ENCODE measurements around the gene CMIP. TPM values are rescaled to one million over a fixed set of nuclear protein-coding genes. Genes with fewer than 3 reads are reported as not detected.

Gene CMIP
- total RNA-seq, 4 donors from 2014 or later, result 44.6 to 152 (median 76.5) TPM

DNA sequence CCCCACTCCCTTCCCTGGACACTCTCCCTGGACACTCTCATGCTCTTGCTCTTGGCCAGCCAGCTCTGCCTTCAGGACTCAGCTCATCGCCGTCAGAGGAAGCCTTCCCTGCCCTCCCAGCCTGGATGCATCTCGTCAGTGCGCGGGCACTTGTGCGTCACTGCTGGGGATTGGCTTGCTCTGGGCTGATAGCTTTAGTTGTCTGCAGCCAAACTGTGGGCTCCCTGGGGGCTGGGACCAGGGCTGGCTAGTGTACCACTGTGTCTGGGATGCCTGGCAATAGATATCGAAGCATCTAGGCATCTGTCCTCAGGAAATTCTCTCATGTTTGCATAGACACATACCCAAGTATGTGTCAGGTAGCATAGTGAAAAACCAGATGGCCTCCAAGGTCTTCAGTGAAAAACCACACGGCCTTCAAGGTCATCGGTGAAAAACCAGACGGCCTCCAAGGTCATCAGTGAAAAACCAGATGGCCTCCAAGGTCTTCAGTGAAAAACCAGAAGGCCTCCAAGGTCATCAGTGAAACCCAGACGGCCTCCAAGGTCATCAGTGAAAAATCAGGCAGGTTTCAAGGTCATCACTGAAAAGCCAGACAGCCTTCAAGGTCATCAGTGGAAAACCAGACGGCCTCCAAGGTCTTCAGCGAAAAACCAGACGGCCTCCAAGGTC, 72.0 kb downstream of the CMIP start:
- no peak overlapping the region for H3K27ac ChIP-seq
- DNase-seq, result no peak

DNA sequence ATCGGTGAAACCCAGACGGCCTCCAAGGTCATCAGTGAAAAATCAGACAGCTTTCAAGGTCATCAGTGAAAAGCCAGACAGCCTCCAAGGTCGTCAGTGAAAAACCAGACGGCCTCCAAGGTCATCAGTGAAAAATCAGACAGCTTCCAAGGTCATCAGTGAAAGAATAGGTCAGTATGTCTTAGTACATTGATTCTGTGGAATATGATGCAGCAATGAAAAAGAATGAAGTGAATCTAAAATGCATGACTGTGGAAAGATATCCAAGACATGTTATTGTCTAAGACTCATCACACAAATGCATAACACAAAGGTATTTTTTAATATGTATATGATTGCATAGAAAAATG, 72.5 kb downstream of the CMIP start:
- no peaks in the 10 kb centered on the region for H3K27me3 ChIP-seq
- peaks cover 9 to 39% (median 12%) of the 10 kb centered on the region in 4 donors for H3K4me1 ChIP-seq
- no peak overlapping the region for H3K27ac ChIP-seq
- no peak overlapping the region for H3K4me3 ChIP-seq
- TF ChIP-seq, protein P1, sequence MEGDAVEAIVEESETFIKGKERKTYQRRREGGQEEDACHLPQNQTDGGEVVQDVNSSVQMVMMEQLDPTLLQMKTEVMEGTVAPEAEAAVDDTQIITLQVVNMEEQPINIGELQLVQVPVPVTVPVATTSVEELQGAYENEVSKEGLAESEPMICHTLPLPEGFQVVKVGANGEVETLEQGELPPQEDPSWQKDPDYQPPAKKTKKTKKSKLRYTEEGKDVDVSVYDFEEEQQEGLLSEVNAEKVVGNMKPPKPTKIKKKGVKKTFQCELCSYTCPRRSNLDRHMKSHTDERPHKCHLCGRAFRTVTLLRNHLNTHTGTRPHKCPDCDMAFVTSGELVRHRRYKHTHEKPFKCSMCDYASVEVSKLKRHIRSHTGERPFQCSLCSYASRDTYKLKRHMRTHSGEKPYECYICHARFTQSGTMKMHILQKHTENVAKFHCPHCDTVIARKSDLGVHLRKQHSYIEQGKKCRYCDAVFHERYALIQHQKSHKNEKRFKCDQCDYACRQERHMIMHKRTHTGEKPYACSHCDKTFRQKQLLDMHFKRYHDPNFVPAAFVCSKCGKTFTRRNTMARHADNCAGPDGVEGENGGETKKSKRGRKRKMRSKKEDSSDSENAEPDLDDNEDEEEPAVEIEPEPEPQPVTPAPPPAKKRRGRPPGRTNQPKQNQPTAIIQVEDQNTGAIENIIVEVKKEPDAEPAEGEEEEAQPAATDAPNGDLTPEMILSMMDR (IDR thresholded peaks at IDR 0.05), result no peak
- TF ChIP-seq POLR2A (IDR thresholded peaks at IDR 0.05), result no peak
- DNase-seq, result no peak
- H3K9me3 ChIP-seq, result no peaks in the 10 kb centered on the region
- H3K36me3 ChIP-seq, result no peaks in the 10 kb centered on the region

More for the DNA sequence above, 72.0 kb downstream of the CMIP start:
- Histone ChIP-seq H3K4me3 (no peak overlapping the region), H3K27me3 (no peaks in the 10 kb centered on the region), H3K36me3 (no peaks in the 10 kb centered on the region), H3K9me3 (no peaks in the 10 kb centered on the region), H3K4me1 (peaks cover 9 to 36% (median 12%) of the 10 kb centered on the region in 4 donors)
- TF ChIP-seq, protein P1 (IDR thresholded peaks at IDR 0.05), result no peak
- TF ChIP-seq POLR2A (IDR thresholded peaks at IDR 0.05), result no peak

DNA sequence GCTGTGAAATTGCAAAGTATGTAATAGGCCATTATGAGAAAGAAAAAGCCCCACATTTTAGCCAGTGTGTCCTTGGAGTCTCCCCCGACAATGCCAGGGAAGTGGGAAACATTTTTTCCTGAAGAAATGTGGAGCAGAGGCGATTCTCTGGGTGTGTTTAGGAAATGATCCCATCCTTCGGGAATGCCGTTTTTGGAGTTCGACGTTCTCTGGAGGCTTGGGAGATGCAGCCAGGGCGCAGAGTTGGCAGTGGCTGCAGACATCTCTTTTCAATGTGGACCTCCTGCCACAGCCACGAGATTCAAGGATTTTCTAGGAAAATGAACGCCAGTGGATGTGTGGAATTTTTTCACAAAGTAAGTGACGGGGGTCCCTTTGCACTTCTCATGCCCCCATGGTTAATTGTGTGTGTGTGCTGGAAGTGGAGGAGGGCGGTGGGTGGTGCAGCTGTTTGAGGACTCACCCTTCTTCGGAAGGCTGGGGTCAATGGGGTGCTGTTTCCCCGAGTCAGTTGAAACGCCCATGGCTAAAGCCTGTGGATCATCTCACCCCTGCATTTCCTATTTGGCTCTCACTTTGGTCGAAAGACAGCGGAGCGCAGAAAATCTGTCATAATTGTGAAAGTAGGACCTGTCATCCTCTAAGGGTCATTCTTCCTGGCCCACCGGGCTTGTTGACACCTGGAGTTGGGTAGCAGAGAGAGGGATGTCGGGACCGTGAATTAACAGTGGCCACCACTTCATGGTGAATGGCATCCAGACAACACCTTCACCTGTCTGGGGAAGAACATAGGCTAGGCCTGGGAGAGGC, 73.2 kb downstream of the CMIP start:
- H3K9me3 ChIP-seq, result no peaks in the 10 kb centered on the region
- TF ChIP-seq, protein P1 (IDR thresholded peaks at IDR 0.05), result no peak
- no peak for TF ChIP-seq POLR2A (IDR thresholded peaks at IDR 0.05)
- peaks cover 9 to 36% (median 10%) of the 10 kb centered on the region in 4 donors for H3K4me1 ChIP-seq
- no peaks in the 10 kb centered on the region for H3K27me3 ChIP-seq
- no peak for DNase-seq
- no peak overlapping the region for H3K4me3 ChIP-seq
- H3K27ac ChIP-seq, result peak overlapping the region in 2 of 4 donors; percentile 1 to 49
- no peaks in the 10 kb centered on the region for H3K36me3 ChIP-seq

DNA sequence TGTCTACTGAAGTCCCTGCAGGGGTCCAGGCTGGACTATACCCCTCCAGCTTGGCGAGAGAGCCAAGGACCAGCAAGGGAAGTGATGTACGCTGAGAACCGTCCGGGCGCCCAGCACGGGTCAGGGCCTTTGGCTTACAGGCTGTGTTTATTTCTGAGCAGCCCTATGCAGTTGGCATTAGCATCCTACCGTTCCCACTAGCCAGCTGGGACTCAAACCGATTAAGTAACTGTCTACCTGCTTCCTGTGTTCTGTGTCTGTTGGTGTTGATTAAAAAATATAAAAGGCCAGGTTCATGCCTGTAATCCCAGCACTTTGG, 73.8 kb downstream of the CMIP start:
- TF ChIP-seq, protein P1 (IDR thresholded peaks at IDR 0.05), result no peak
- no peak for TF ChIP-seq POLR2A (IDR thresholded peaks at IDR 0.05)
- H3K27me3 ChIP-seq, result no peaks in the 10 kb centered on the region
- peaks cover 4 to 30% (median 5%) of the 10 kb centered on the region in 4 donors for H3K4me1 ChIP-seq
- DNase-seq, result no peak
- no peaks in the 10 kb centered on the region for H3K36me3 ChIP-seq
- H3K4me3 ChIP-seq, result no peak overlapping the region
- peak overlapping the region in 2 of 4 donors; percentile 1 to 49 for H3K27ac ChIP-seq
- H3K9me3 ChIP-seq, result no peaks in the 10 kb centered on the region

DNA sequence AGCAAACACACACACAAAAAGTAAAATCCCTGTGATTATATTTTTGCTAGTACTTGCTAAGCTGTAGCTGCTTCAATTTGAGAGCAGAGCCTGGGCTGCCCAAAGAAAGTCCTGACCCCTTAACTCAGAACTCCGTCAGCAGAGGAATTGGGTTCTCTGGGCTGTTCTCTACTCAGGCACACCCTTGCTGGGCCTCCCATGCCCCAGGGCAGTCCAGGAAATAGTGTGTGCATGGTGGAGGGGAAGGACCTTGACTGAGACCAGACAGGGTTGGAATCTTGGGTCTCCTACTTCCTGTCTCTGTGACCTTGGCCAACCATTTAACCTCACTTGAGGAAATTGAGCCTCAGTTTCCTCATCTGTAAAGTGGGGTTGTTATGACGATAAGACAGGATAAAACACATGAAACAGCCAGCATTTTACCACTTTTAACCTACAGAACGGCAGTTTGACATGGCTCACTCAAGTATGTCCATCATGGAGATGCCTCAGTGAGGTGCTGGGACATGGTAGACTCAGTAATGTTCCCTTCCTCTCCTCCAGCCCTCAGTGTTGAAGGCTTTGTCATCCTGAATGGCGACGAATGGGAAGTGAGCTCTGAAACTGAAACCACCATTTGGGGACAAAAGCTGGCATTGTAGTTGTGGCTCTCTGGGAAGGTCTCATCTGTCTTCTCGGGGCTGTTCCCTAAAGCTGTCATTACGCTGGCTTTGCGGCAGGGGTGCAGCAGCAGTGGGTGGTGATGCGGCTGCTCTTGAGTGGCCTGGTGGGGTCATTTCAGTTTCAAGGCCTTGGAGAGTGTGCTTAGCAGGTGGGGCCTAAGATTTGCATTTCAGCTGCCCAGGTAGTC, 74.9 kb downstream of the CMIP start:
- no peaks in the 10 kb centered on the region for H3K27me3 ChIP-seq
- H3K9me3 ChIP-seq, result no peaks in the 10 kb centered on the region
- no peaks in the 10 kb centered on the region for H3K36me3 ChIP-seq
- H3K4me3 ChIP-seq, result no peak overlapping the region
- TF ChIP-seq, protein P1 (IDR thresholded peaks at IDR 0.05), result no peak
- TF ChIP-seq POLR2A (IDR thresholded peaks at IDR 0.05), result no peak
- DNase-seq, result no peak
- peak overlapping the region in 2 of 4 donors; percentile 20 to 36 for H3K27ac ChIP-seq
- peaks cover 0 to 22% (median 0%) of the 10 kb centered on the region in 4 donors for H3K4me1 ChIP-seq

All from Peyer's patch (tissue), 4 donors.